22Rv1 (cell line): Measurements from ENCODE around the gene ANGPTL2.

Experiments
- ZFX ChIP-seq: fragments of 450-650 bp; IDR thresholded peaks from 2 replicates; pipeline ENCODE4 v1.6.1; 2017; ENCODE audit warnings: antibody characterized with exemption, borderline replicate concordance
- TF ChIP-seq, protein P1 (sequence below): fragments of 450-650 bp; IDR thresholded peaks from 2 replicates; pipeline ENCODE4 v1.5.1; 2017; ENCODE audit warnings: mild to moderate bottlenecking

DNA sequence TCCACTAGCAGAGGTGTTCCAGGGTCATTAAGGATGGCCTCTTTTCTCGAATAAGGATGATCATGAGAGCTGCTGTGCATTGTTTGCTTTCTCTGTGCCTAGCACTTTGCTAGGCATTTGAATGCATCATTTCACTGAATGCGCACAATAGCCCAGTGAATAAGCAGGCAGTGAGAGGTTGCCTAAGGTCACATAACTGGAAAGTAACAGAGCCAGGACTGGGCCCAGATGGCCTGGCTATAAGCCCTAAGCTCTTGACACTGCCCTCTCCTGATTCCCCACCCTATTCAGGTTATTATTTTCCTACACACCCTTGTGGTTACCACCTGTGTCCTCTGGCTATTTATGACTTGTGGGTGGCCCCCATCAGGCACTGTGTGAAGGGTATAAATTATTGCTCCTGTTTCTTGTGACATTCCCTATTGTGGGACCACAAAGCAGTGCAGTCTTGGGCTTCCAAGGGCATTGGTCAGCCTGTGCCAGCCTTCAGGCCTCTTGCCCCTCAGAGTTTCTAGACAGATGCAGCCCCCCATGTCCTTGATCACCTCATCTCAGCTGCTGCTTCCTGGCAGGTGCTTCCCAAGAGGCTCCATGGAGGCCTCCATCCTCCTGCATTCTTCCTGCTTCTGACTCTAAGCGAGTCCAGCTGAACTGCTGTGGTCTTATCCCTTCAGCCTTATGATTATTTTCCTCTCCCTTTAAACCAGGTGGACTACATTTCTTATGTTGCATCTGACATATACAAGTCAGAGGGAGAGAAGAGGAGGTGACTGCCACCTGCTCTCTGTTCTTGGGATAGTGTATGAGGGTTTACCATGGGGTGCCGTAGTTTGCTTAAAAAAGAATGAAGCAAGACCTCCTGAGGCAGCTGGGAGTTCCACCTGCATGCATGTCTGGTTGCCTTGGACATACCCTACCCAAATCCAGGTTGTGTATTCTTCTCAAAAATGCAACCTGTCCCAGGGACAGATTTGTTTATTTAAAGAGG is 47.6 kb downstream of the ANGPTL2 start:
- TF ChIP-seq, protein P1, sequence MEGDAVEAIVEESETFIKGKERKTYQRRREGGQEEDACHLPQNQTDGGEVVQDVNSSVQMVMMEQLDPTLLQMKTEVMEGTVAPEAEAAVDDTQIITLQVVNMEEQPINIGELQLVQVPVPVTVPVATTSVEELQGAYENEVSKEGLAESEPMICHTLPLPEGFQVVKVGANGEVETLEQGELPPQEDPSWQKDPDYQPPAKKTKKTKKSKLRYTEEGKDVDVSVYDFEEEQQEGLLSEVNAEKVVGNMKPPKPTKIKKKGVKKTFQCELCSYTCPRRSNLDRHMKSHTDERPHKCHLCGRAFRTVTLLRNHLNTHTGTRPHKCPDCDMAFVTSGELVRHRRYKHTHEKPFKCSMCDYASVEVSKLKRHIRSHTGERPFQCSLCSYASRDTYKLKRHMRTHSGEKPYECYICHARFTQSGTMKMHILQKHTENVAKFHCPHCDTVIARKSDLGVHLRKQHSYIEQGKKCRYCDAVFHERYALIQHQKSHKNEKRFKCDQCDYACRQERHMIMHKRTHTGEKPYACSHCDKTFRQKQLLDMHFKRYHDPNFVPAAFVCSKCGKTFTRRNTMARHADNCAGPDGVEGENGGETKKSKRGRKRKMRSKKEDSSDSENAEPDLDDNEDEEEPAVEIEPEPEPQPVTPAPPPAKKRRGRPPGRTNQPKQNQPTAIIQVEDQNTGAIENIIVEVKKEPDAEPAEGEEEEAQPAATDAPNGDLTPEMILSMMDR, result no peak
- no peak for TF ChIP-seq ZFX
